Upper lobe of left lung (tissue), 4 donors: ENCODE measurements around the gene ELK3.

ENCODE experiments used
- CTCF ChIP-seq, 6 experiments: fragments of 450-650 bp in 4 of 6; fragments of 200-600 bp in 2 of 6; sonication (generic) in 2 of 6; IDR thresholded peaks; one replicate each; pipeline ENCODE4 v1.5.1; 2016 to 2019; ENCODE audit warnings: antibody characterized with exemption in 6 of 6
- EP300 ChIP-seq, 4 donors: sonication (generic); formaldehyde crosslinking; IDR thresholded peaks; one replicate each; pipeline ENCODE4 v1.5.1; 2017; ENCODE audit warnings: antibody characterized with exemption in 4 of 4, control low read depth in 2 of 4
- POLR2A ChIP-seq, 4 donors: fragments of 450-650 bp; IDR thresholded peaks; one replicate each; pipeline ENCODE4 v1.5.1; 2016 to 2017; ENCODE audit warnings: antibody characterized with exemption in 4 of 4, mild to moderate bottlenecking in 2 of 4
- POLR2AphosphoS5 ChIP-seq, 2 donors: sonication (generic); formaldehyde crosslinking; IDR thresholded peaks; one replicate each; pipeline ENCODE4 v1.5.1; 2017; ENCODE audit warnings: antibody characterized with exemption in 2 of 2

GRCh38 chr12:96210376-96211055, 16.3 kb downstream of the ELK3 start:
- TF ChIP-seq POLR2A (IDR thresholded peaks at IDR 0.05) (no peak), CTCF (IDR thresholded peaks at IDR 0.05) (no peak), POLR2AphosphoS5 (IDR thresholded peaks at IDR 0.05) (no peak), EP300 (IDR thresholded peaks at IDR 0.05) (no peak)
